NB4 (cell line): ENCODE data around the gene C1QTNF9.
"Not testable (repeated sequence)": the region's sequence is repeated elsewhere in the genome, so short reads cannot be mapped to it uniquely, and the experiment has no call there.

Experiments used
- CTCF ChIP-seq: IDR thresholded peaks from one replicate; pipeline ENCODE4 v1.5.1; 2012; ENCODE audit warnings: low read depth, low read length
- POLR2A ChIP-seq: IDR thresholded peaks from 2 replicates; pipeline ENCODE4 v1.6.1; 2011; ENCODE audit warnings: mild to moderate bottlenecking; ENCODE audit not compliant: insufficient read length; ENCODE audit errors: extremely low read depth
- TF ChIP-seq, protein P1 (sequence below): IDR thresholded peaks from 2 replicates; pipeline ENCODE4 v1.6.1; 2011; ENCODE audit warnings: low read depth, low read length

- TF ChIP-seq POLR2A, CTCF: not testable (repeated sequence)
- TF ChIP-seq, protein P1, sequence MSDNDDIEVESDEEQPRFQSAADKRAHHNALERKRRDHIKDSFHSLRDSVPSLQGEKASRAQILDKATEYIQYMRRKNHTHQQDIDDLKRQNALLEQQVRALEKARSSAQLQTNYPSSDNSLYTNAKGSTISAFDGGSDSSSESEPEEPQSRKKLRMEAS, result not testable (repeated sequence)
These were observed 49.9 kb downstream of the C1QTNF9 start for GRCh38 chr13:24359252-24359651.
